ENCODE data around the gene C10orf143. TPM values are rescaled to one million over a fixed set of nuclear protein-coding genes. Genes with fewer than 3 reads are reported as not detected.

C10orf143 gene
- polyA plus RNA-seq, 1 donor (not counting 4 experiments of a cell fraction or from before 2014, with no cell fraction given): 1.4 TPM

DNA sequence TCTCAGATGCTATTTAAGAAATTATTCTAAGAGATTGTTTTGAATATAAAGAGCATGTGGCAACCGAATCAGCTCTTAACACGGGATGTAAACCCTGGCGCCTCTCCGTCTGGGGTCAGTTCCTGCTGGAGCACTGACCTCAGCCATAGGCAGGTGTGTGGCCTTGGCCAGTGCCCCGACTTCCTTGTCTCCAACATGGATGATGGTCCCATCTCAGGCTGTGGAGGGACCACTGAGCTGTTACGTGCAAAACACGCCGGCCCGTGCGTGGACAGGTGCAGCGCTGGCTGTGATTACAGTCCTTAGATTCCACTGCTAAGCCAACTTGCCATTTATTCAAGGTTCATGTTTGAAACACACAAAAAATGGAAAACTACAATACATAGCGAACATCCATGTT lies 59.9 kb downstream of the C10orf143 start:
- no peak overlapping the region for H3K27ac ChIP-seq (ENCODE audit: control insufficient read depth, insufficient read depth, low read length)
- dilution Hi-C loops (cut with MboI; ENCODE audit: extremely low pct_ligation_motif_present, low sequenced_read_pairs): no loop called here
- H4K20me1 ChIP-seq (ENCODE audit: control insufficient read depth, extremely low read depth, insufficient read depth, low read length): no peaks in the 10 kb centered on the region
- no peak for TF ChIP-seq EZH2 (IDR thresholded peaks at IDR 0.05; ENCODE audit: low read length)
- TF ChIP-seq, protein P1, sequence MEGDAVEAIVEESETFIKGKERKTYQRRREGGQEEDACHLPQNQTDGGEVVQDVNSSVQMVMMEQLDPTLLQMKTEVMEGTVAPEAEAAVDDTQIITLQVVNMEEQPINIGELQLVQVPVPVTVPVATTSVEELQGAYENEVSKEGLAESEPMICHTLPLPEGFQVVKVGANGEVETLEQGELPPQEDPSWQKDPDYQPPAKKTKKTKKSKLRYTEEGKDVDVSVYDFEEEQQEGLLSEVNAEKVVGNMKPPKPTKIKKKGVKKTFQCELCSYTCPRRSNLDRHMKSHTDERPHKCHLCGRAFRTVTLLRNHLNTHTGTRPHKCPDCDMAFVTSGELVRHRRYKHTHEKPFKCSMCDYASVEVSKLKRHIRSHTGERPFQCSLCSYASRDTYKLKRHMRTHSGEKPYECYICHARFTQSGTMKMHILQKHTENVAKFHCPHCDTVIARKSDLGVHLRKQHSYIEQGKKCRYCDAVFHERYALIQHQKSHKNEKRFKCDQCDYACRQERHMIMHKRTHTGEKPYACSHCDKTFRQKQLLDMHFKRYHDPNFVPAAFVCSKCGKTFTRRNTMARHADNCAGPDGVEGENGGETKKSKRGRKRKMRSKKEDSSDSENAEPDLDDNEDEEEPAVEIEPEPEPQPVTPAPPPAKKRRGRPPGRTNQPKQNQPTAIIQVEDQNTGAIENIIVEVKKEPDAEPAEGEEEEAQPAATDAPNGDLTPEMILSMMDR (optimal IDR thresholded peaks at IDR 0.05 in 1 of 3, IDR thresholded peaks at IDR 0.05 in 1 of 3, conservative IDR thresholded peaks at IDR 0.05 in 1 of 3; ENCODE audit: extremely low read depth in 1 of 3, insufficient read depth in 2 of 3, low read length in 3 of 3): no peak
- H3K27me3 ChIP-seq (ENCODE audit: control insufficient read depth, extremely low read depth, insufficient read depth, low read length): no peaks in the 10 kb centered on the region
- H3K79me2 ChIP-seq (ENCODE audit: control insufficient read depth, insufficient read depth, low read length): no peaks in the 10 kb centered on the region
- no peaks in the 10 kb centered on the region for H3K9me3 ChIP-seq (ENCODE audit: control insufficient read depth, low read depth, low read length)
- no peak overlapping the region for H3K4me3 ChIP-seq (ENCODE audit: control insufficient read depth in 2 of 3, extremely low read depth in 1 of 3, insufficient read depth in 2 of 3, low read depth in 1 of 3, low read length in 3 of 3)
- H3K36me3 ChIP-seq (ENCODE audit: control insufficient read depth in 2 of 2, extremely low read depth in 1 of 2, insufficient read depth in 2 of 2, low read length in 2 of 2): no peaks in the 10 kb centered on the region
- FAIRE-seq: no peak
- H3K9me1 ChIP-seq (ENCODE audit: control insufficient read depth, extremely low read depth, insufficient read depth, low read length): no peaks in the 10 kb centered on the region
- H3K4me2 ChIP-seq (ENCODE audit: control insufficient read depth, extremely low read depth, insufficient read depth, low read depth, low read length): no peak overlapping the region
- H3K9ac ChIP-seq (ENCODE audit: control insufficient read depth, extremely low read depth, insufficient read depth, low read length): no peak overlapping the region
- H3K4me1 ChIP-seq (ENCODE audit: control insufficient read depth, extremely low read depth, insufficient read depth, low read length): no peaks in the 10 kb centered on the region
- no peak for DNase-seq (ENCODE audit: low read depth, low spot score)
- no peak overlapping the region for H2AFZ ChIP-seq (ENCODE audit: control insufficient read depth, low read length)

DNA sequence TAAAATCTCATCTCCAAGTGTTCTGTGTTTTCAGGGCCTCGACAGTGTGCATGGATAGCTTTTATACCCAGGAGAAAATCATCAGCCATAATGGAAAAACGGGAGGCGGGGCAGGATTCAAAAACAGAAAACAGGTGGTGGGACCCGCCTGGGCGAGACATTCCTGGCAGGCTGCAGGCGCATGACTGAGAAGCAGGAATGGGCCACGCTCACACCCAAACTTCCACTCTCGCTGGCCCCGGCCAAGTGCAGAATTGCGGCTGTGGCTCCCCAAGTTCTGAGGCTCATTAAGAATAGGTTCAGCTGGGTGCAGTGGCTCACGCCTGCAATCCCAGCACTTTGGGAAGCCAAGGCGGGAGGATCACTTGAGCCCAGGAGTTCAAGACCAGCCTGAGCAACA lies 60.6 kb downstream of the C10orf143 start:
- no peak overlapping the region for H3K4me2 ChIP-seq (ENCODE audit: control insufficient read depth, extremely low read depth, insufficient read depth, low read depth, low read length)
- H3K36me3 ChIP-seq (ENCODE audit: control insufficient read depth in 2 of 2, extremely low read depth in 1 of 2, insufficient read depth in 2 of 2, low read length in 2 of 2): no peaks in the 10 kb centered on the region
- H3K9me3 ChIP-seq (ENCODE audit: control insufficient read depth, low read depth, low read length): no peaks in the 10 kb centered on the region
- H3K9ac ChIP-seq (ENCODE audit: control insufficient read depth, extremely low read depth, insufficient read depth, low read length): no peak overlapping the region
- DNase-seq (ENCODE audit: low read depth, low spot score) (no peak), FAIRE-seq (no peak)
- H3K9me1 ChIP-seq (ENCODE audit: control insufficient read depth, extremely low read depth, insufficient read depth, low read length): no peaks in the 10 kb centered on the region
- H3K27ac ChIP-seq (ENCODE audit: control insufficient read depth, insufficient read depth, low read length): no peak overlapping the region
- H3K4me3 ChIP-seq (ENCODE audit: control insufficient read depth in 2 of 3, extremely low read depth in 1 of 3, insufficient read depth in 2 of 3, low read depth in 1 of 3, low read length in 3 of 3): no peak overlapping the region
- H3K79me2 ChIP-seq (ENCODE audit: control insufficient read depth, insufficient read depth, low read length): no peaks in the 10 kb centered on the region
- no peak overlapping the region for H2AFZ ChIP-seq (ENCODE audit: control insufficient read depth, low read length)
- no peaks in the 10 kb centered on the region for H3K27me3 ChIP-seq (ENCODE audit: control insufficient read depth, extremely low read depth, insufficient read depth, low read length)
- no peak for TF ChIP-seq EZH2 (IDR thresholded peaks at IDR 0.05; ENCODE audit: low read length)
- TF ChIP-seq, protein P1 (optimal IDR thresholded peaks at IDR 0.05 in 1 of 3, IDR thresholded peaks at IDR 0.05 in 1 of 3, conservative IDR thresholded peaks at IDR 0.05 in 1 of 3; ENCODE audit: extremely low read depth in 1 of 3, insufficient read depth in 2 of 3, low read length in 3 of 3): no peak
- dilution Hi-C loops (cut with MboI; ENCODE audit: extremely low pct_ligation_motif_present, low sequenced_read_pairs): no loop called here
- no peaks in the 10 kb centered on the region for H3K4me1 ChIP-seq (ENCODE audit: control insufficient read depth, extremely low read depth, insufficient read depth, low read length)
- no peaks in the 10 kb centered on the region for H4K20me1 ChIP-seq (ENCODE audit: control insufficient read depth, extremely low read depth, insufficient read depth, low read length)
